ENCODE measurements around the gene NLGN1.

Gene NLGN1

GRCh38 chr3:173725507-173725906, 328.0 kb downstream of the NLGN1 start:
- no peak for DNase-seq (ENCODE audit: low spot score)

- no peak for DNase-seq (ENCODE audit: low spot score)
Measured at GRCh38 chr3:173730391-173730790, 332.8 kb downstream of the NLGN1 start.

GRCh38 chr3:173732237-173732636, 334.7 kb downstream of the NLGN1 start:
- DNase-seq (ENCODE audit: low spot score) = no peak

- no peak for DNase-seq (ENCODE audit: low spot score)
Measured at GRCh38 chr3:173733029-173733652, 335.6 kb downstream of the NLGN1 start.

GRCh38 chr3:173734473-173734872, 336.9 kb downstream of the NLGN1 start:
- no peak for DNase-seq (ENCODE audit: low spot score)

- no peak for DNase-seq (ENCODE audit: low spot score)
Measured at GRCh38 chr3:173734895-173735294, 337.4 kb downstream of the NLGN1 start.

DNA sequence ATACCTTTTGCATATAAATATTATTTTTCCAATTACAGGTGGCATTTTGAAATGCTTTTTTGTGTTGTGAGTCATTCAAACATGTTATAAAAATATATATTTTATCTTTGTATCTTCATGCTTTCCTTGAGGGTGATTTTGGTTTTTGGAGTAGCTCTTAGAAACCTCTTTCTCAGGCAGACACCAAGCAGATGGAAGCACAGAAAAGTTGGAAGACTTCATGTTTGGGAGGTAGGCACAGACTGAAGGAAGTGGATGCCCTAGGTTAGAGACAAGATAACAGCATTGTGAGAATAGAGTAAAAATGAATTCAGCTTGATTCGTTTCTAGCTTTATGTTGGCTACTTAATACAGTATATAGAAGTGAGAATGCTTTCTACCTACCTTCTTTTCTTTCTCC, 338.3 kb downstream of the NLGN1 start:
- DNase-seq (ENCODE audit: low spot score) = no peak

GRCh38 chr3:173737167-173737808, 339.7 kb downstream of the NLGN1 start:
- DNase-seq (ENCODE audit: low spot score) = no peak

GRCh38 chr3:173739726-173740125, 342.2 kb downstream of the NLGN1 start:
- DNase-seq (ENCODE audit: low spot score) = no peak

DNA sequence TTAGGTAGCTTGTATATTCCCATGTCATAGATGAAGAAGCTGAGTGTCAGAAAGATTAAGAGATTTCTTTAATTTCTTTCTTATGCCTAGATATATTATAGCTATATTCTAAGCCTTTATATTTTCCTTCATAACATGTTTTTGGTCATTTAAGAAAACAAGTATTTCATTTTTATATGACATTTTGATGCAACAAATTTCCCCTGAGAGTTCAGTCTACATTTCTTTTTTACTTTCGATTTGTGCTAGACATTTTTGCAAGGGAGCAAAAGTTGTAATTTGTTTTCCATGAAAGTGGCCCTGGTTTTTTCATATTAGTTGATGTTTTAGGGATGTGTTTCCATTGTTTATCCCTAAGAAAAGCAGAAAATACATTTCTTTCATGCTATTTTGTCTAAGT, 344.9 kb downstream of the NLGN1 start:
- DNase-seq (ENCODE audit: low spot score) = no peak

DNA sequence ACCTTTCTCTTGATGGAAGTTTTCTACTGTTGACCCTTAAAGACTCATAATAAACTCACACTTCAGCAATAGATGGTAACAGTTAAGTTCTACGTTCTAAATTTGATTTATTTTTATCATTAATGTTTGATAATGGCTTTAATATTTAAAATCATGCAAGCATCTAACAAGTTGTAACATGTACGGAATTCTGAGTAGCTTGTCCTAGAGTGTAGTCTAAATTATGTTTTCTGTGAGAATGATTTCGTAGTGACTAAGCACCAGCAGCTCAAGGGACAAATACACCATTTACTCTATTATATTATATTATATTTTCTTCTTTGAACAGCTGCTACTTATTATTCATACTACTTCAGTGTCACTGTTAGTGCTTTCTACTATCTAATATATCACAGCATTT, 345.6 kb downstream of the NLGN1 start:
- no peak for DNase-seq (ENCODE audit: low spot score)

DNA sequence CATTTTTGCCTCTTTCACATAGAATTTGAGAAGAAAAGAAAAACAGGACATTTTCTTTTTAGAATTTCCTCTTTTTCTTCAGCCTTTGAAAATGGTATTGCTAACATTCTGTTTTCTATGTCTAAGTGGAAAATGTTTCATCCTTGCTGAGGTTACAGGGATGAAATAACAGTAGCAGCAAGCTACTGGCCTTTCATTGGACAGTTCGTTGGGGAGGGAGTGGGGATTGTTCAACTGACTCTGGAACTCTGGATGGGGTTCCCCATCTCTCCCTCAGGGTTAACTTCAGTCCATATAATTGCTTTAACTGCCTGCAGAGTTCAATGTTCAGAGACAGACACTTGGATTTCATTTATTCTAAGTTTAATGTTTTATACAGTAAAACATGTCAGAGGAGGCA, 346.0 kb downstream of the NLGN1 start:
- DNase-seq (ENCODE audit: low spot score) = no peak

GRCh38 chr3:173744479-173744878, 346.9 kb downstream of the NLGN1 start:
- no peak for DNase-seq (ENCODE audit: low spot score)

GRCh38 chr3:173744895-173745294, 347.4 kb downstream of the NLGN1 start:
- no peak for DNase-seq (ENCODE audit: low spot score)

DNA sequence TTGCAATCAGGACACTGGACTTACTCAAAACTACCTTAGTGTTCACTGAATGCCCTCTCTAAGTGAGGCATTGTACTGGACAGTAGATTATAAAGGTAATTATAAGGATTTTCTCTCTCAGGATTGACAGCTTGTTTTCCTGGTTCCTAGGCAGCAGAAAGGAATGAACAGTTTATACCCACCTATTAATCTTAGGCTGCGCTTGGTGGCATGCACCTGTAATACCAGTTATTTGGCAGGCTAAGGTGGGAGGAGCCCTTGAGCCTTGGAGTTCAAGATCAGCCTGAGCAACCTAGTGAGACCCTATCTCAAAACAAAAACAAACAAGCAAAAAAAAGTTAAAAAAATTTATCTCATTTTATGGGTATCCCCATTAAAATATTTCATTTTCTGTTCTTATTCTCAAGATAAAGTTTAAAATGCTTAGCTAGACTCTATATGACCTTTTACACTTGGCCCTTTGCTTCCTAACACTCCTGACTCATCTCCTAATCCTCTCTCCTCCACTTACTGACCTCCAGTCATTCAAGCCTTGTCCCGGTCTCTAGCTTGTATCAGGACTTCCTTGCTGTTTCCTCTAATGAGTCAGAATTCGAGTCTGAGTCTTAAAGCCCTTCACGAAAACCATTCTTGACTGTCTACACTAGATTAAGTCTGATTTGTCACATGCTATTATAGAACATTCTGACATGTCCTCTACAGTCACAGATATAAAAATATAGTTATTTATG, 348.6 kb downstream of the NLGN1 start:
- no peak for DNase-seq (ENCODE audit: low spot score)

GRCh38 chr3:173747427-173747826, 349.9 kb downstream of the NLGN1 start:
- no peak for DNase-seq (ENCODE audit: low spot score)

DNA sequence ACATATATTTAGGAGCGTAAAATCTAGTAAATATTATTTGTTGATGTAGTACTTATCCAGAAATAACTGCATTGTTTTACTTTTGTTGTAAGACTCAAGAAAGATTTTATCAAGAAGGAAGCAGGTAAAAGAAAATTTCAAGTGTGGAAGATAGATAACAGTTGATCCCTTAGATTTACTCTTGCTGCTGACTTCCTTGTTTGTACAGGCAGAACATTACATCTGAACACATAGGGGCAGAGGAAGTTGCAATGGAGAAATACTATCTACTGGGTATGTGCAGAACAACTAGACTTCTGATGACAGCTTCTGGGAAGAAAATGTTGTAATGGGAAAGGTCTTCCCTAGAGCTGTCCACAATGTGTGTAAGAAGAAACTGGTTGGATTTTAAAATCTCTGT, 350.6 kb downstream of the NLGN1 start:
- DNase-seq (ENCODE audit: low spot score) = no peak

GRCh38 chr3:173750095-173750494, 352.6 kb downstream of the NLGN1 start:
- no peak for DNase-seq (ENCODE audit: low spot score)

GRCh38 chr3:173750591-173750990, 353.0 kb downstream of the NLGN1 start:
- DNase-seq (ENCODE audit: low spot score) = no peak

- no peak for DNase-seq (ENCODE audit: low spot score)
Measured at GRCh38 chr3:173753593-173753992, 356.0 kb downstream of the NLGN1 start.

DNA sequence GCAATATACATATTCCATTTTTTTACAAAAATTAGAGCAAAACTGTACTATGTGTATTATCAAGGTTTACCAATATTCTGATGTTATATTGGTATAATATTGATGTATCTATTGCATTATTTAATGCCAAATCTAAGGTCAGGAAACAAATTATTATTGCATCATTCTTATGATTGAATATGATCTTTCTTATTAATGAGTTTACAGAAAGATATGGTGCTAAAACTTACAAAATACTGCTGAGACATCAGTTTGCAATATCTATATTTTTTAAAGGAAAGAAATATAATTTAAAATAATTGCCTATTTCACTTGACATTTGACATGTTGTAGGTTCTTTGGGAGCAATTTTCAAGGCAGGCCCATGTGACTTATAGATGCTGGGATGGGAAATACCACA, 357.6 kb downstream of the NLGN1 start:
- DNase-seq (ENCODE audit: low spot score) = no peak

- DNase-seq (ENCODE audit: low spot score) = no peak
Measured at GRCh38 chr3:173761161-173761560, 363.6 kb downstream of the NLGN1 start.

- no peak for DNase-seq (ENCODE audit: low spot score)
Measured at GRCh38 chr3:173762501-173762900, 365.0 kb downstream of the NLGN1 start.

DNA sequence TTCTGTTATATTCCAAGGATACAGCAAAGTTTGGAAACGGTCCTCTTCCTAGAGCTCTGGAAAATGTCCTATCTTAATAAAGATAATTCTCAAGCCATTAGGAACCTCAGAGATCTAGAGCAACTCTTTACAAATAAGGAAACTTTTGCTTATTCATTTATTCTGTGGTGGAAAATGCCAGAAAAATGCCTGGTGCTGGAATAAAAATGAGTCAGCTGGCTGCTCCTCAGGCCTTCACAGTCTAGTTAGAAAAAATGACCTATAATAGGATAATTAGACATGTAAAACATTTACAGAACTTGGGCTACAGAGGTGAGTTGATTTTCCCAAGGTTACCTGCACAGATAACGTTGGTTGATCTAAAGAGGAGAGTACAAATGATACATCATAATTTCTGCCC, 372.5 kb downstream of the NLGN1 start:
- DNase-seq (ENCODE audit: low spot score) = no peak
